HG03095 (cell line): Measurements from ENCODE around the gene EDA.
"Not testable (repeated sequence)": the region's sequence is repeated elsewhere in the genome, so short reads cannot be mapped to it uniquely, and the experiment has no call there.

ENCODE experiments used
- ATAC-seq: cut with Tn5 transposase; IDR thresholded peaks from one replicate; pipeline ENCODE4 v1.9.1; 2021; ENCODE audit warnings: moderate library complexity; ENCODE audit not compliant: unreplicated experiment

EDA gene

DNA sequence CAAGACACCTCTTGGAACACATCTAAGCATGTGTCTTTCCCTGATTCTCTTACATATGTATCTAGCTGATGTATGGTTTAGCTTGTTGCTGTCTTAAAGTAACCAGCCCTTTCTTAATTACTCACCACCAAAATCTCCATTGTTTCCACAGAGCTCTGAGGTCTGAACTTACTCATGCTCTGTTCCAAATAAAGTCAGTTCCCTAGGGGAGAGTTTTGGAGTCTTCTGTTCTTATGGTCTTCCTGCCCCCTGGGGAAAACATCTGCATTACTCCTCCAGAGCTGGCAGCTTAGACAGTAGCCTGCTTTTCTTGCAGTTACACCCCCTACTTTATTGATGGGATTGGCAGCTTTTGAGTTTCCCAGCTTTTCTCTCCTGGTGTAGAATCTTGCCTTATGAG, 125.8 kb downstream of the EDA start:
- no peak for ATAC-seq

DNA sequence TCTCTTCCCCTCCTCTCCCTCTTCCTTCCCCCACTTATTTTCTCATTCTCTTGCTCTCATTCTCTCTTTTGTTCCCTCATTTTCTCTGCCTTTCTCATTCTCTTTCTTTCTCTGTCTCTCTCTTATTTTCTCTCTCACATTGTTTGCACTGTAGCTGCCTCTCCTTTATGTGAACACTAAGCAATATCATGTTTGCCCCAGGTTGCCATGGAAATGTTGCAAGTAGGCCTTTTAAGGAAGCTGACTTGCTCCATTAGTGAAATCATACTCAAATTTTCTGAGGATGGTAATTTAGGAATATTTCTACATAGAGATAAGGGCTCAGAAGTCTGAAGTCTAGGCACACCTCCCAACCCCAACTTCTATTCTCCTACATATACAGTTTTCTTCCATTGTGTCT, 130.1 kb downstream of the EDA start:
- ATAC-seq, result no peak

DNA sequence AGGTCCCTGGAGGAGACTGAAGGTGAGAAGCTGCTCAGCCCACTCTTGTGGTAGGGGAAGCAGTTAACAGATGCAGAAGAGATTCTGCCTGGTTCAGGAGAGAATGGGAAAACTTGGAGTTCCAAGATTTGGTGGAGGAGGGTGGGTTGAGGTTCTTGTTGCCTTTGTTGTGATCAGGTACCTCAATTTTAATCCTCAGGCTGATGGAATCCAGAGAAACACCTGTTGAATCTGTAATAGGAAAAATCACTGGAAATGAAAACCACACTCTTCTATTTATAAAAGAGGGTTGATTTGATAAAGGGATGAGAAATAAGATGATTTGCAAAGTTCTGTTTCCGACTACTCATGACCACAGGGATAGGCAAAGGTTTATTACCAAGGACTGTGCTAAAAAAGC, 132.1 kb downstream of the EDA start:
- ATAC-seq, result no peak

DNA sequence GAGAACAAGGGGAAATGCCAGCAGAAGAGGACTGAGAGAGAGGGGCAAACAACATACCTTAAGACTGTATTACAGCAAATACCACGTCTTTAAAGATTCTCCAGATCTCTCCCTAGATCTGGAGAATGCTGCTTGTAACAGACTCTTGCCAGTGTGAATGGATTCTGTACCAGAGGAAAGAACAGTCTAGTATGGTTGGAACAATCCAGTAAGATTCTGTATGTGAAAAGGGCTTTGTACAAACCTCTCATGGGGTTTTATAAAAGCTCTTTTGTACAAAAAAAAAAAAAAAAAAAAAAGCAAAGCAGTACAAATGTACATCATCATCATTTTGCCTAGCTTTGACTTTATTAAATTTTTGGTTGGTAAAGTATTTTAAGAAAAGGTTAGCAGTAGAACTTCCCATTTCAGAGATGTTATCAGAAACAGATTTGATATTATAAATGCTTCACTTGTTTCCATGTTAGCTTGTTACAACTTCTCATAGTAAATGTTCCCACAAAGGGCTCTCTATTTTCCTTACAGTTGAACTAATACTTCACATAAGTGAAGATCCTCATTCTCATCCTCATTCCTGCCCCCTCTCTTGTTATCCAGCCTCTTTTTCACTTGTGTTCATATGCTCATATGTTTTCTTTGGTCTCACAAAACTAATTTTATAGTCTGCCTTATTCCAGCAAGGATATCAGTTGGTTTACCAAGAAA, 144.2 kb downstream of the EDA start:
- ATAC-seq, result no peak

DNA sequence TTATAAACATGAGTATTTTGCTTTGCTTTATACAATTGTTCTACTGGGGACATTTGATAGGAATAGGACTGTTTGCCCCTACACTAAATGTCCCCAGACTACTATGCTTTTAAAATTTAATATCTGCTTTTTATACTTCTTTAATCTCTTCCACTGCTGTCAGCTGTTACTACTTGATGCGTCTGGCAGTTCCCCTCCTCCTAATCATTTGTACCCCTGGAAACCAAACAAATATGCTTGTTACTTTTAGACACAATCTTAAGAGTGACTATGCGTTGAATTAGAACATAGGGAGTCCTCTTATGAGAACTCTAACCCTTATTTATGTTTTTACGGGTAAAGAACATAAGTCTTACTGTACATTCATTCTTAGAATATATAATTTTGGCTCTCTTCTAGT, 145.7 kb downstream of the EDA start:
- no peak for ATAC-seq

DNA sequence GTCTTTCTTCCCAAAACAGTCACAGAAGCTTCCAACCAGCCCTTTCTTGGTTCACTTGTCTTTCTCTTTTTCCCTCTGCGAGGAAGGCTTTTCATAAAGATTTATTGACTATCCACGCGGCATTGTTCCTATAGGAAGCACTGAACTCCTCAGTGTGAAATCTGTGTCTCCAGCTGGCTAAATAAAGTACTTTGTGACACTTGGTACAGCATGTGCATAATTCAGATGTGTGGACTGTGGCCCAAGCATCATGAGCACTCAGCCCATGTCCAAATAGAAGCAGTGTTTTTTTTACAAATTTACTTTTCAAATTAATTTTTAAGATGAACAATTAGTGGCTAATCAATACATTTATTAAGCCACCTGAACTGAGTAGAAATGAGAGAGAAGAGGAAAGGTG, 146.4 kb downstream of the EDA start:
- ATAC-seq, result no peak

DNA sequence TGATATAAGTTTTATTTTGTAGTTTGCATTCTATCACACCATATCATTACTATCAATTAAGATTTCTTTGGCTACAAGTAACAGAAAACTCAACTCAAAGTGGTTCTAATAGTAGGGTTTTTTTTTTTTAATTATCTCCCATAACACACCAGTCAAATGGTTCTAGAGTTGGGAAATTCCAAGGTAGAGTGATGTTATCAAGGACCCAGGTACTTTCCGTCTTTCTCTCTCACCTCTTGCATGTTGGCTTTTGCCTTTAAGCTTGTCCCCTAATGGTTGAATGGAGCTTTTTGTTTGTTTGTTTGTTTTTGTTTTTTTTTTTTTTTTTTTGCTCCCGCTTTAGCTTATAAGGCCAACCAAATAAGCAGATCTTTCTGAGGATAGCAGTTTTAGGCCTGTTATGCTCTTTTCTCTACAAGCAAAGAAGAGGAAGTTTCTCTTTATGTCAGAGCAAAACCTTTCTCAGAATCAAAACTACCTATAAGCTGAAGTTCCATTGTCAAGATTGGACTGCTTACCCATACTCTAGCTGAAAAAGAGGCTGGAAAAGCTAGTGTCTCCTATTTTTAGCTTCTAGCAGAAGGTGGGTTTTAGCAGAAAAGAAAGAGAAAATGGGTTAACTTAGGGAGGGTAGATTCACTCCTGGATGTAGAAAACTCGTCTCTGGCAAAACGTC, 177.5 kb downstream of the EDA start:
- no peak for ATAC-seq

DNA sequence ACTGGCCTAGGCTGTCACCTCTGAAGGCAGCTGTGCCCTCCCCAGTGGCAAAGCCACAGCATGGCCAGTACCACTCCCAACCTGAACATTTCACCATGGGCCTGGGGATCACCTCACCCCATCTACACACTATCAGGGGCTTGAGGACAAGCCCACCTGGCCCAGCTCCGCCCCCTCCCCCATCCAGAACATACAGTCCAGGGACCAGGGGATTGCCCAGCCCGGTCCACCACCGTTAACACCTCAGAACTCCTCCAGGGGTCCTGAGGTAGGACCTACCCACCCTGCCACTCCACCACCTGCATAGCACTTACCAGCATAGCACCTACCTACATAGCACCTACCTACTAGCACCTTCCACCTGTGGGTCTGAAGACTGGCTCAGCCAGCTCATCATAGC, 179.8 kb downstream of the EDA start:
- ATAC-seq, result no peak

DNA sequence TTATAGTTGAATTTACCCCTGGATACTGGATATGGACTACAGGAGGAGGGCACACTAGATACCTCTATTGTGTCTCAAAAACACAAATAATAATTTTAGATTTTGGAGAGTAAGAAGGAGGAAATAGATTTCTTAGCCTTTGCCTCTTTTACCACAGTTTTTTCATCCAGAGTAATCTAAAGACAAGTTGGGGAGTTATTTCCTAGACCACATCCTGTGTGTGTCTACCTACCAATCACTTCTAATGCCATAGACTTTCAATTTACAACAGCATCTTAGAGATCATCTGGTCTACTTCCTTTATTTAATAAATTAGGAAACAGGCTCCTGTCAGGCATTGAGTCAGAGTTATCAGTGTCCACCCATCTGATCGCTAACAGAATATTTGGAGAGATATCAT, 191.5 kb downstream of the EDA start:
- ATAC-seq, result no peak

DNA sequence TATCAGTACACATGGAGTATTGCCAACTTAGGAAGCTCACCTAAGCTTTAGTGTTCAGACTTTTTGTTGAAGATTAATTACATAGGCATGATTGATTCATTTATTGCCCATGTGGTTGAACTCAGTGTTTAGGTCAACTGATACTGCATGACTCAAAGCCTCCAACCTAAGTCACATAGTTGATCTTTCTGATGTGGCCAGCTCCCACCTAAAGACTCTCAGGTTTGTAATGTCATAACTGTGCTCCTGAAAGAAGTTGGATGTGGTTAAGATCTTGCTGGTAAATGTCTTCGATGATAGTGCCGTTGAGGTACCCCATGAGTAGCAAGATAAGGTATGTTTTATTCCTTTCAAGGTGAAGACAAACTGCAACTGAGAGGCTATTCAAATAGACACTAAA, 192.5 kb downstream of the EDA start:
- no peak for ATAC-seq

DNA sequence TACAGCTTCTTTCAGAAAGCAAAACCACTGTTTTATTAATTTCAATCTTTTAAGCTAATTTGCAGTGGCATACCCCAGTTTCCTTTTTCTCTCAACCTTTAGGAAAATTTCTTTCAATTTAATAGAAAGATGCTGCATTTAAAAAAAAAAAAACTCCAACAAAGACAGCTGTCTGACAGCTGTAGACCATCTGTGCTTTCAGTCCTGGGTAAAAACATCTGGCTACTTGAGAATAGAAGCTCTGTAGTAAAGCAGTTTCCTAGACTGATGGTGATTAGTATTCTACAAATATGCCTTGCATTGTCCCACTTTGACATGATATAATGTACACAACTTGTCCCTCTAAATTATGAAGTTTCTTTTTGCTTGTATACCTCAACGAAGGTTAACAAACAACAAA, 197.8 kb downstream of the EDA start:
- no peak for ATAC-seq

DNA sequence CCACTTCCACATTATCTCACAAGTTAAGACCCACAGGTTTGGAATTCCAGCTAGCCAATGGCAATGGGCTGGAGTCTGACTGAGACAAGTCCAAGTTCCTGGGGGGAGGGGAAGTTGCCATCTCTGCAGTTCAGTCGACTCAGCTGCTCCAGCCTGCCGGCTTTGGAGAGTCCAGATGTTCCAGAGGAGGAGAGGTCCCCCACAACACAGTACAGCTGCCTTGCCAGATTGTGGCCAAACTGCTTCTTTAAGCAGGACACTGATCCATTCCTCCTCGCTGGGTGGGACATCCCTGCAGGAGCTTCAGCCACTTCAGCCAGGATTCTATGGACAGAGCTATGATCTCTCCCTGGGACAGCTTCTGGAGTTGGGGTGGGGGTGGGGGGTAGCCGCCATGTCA, 199.2 kb downstream of the EDA start:
- no peak for ATAC-seq

DNA sequence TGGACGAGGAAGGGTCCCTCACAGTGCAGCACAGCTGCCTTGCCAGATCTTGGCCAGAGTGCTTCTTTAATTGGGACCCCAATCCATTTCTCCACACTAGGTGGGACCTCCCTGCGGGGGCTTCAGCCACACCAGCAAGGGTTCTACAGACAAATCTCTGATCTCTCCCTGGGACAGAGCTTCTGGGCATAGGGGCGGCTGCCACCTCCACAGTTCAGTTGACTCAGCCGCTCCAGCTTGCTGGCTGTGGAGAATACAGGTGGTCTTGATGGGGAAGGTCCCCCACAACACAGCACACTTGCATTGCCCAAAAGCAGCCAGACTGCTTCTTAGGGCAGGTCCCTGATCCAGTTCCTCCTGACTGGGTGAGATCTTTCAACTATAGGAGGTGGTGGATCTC, 199.6 kb downstream of the EDA start:
- no peak for ATAC-seq

DNA sequence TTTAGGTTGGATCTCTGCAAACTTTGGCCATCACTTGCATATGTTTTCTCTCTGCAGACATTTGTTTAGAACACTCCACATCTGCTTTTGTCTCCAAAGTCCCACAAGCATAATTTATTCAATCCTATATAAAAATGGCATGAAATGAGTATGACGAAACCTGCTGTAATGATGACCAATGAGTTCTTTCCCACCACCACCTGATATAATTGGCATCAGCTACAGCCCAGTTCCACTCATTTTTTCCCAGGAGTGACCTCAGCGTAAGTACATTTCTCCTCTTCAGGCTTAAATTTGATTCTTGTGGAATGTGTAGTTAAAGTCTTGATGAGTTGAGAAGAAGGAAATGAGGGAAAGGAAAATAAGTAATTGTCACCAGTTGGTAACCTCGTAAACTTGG, 228.7 kb downstream of the EDA start:
- no peak for ATAC-seq

DNA sequence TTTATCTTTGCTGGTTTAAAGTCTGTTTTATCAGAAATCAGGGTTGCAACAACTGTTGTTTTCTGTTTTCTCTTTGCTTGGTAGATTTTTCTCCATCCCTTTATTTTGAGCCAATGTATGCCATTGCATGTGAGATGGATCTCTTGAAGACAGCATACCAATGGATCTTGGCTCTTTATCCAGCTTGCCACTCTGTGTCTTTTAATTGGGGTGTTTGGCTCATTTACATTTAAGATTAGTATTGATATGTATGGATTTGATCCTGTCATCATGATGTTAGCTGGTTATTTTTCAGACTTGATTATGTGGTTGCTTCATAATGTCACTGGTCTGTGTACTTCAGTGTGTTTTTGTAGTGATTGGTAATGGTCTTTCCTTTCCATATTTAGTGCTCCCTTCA, 244.1 kb downstream of the EDA start:
- not testable (repeated sequence) for ATAC-seq

DNA sequence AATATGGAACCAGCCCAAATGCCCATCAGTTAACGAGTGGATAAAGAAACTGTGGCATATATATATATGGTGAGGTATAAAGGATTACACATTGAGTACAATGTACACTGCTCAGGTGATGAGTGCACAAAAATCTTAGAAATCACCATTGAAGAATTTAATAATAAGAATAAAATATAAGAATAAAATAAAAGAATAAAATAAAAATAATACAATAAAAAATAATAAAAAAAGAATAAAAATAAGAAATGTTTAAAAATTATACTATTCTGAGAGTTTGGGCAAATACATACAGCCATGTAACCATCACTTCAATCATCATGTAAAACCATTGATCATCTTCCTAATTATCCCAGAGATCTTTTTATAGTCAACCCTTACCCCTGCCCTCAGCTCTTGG, 260.3 kb downstream of the EDA start:
- no peak for ATAC-seq

DNA sequence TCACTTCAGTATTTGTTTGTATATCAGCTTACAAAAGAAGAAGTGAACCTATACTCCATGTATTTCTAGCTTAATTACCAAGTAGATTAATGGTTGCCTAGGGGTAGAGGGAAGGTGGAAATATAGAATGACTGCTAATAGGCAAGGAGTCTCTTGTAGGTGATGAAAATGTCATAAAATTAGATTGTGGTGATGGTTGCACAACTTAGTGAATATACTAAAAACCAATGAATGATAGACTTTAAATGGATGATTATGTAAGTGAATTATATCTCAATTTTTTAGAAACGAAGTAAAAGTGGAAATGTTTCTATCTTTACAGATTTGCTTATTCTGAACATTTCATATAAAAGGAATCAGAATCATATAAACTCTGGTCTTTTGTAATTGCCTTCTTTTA, 268.3 kb downstream of the EDA start:
- no peak for ATAC-seq

DNA sequence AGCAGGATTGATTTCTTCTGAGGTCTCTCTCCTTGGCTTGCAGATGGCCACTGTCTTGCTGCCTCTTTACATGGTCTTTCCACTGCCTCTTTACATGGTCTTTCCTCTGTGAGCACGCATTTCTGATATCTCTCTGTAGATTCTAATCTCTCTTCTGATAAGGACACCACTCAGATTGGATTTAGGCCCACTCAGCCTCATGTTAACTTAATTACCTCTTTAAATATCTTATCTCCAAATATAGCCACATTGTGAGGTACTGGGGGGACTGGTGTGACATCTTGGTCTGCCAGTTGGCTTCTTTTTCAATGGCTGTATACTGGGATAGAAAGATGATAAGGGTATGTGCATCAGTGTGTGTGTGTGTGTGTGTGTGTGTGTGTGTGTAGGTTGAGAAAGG, 280.1 kb downstream of the EDA start:
- no peak for ATAC-seq

DNA sequence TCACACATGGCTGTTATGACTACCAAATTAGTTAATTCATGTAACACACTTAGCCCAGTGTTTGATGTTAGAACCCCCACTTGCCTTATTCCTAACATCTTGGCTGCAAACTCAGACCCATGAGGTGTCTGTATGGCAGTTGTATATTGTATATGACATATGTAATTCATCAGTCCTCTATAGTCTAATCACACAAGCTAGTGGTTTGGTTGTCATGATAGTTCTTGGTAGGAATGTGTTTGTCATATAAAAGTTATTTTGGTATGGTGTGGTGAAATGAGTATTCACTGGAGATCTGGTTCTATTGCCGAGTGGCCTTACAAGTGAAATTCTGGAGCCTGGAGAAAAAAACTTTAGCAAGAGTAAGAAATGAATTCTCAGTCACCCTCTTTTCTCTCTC, 284.6 kb downstream of the EDA start:
- no peak for ATAC-seq

DNA sequence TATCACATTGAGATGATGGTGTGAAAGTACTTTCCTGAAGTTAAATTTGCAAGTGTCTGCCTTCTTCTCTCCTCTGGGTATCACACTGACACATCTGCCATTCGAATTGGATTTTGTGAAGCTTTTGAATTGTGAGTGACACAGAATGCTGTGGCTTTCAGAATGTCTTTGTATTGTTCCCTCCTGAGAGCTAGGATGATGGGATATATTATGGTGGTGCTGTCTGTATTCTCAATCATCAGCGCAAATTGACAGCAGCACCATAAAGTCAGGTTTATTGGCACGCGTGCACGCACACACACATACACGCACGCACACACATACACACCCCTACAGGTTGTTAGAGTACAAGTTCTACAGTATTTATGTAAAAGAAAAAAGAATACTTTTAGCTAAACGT, 290.5 kb downstream of the EDA start:
- ATAC-seq, result no peak

DNA sequence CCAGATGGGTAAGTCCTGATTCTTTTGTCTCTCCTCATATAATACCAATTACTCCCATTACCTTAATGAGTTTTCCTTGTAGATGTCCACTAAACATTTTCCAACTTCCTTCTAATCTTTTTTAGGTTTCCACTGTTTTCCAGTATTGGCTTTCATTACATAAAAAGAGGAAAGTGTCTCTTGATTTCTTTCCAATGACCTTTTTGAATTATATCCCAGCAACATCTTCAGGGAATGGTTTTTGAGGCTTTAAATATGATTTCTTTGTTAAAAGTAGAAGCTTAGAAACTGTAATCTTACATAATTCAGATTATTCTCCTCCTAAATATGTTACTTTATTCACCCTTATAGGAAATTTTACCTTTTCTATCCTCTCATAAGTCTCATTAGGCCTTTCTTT, 298.9 kb downstream of the EDA start:
- no peak for ATAC-seq

DNA sequence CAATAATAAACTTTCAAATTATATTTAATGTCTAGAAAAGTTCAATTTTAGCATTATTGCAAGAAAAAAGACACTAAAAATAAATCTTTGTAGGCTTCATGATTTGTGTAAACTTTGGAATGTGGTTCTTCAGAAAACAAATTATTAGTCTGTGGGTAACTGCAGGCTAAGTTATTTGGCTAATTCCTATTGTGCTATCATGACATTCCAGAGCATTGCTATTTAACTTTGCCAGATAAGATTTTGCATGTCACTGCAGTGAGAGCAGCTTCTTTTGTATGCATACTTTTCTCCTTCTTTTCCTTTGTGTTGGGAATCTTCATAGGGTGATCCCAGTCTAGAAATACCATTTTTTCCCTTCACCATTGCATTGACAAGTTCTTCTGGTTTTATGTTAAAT, 303.8 kb downstream of the EDA start:
- no peak for ATAC-seq

DNA sequence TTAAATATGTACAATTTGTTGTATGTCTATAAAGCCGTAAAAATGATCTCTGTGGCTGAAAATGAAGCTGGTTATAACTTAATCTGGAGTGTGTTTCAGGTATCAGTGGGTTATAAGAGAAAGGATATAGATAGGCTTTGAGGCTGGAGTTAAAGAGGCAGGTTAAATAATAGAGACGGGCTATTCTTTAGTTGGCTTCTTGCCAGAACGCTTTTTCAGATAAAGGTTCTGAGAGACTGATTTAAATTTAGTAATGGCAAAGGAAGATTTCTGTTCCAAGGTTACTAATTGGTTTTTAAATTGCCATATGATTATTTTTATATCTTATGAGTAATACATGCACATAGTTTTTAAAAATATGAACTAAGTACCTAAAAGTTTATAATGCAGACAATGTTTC, 316.4 kb downstream of the EDA start:
- no peak for ATAC-seq
